SK-N-SH (cell line): Measurements from ENCODE around the gene AMN1. TPM values are rescaled to one million over a fixed set of nuclear protein-coding genes. Genes with fewer than 3 reads are reported as not detected.

Experiments
- CTCF ChIA-PET: fragments of 300-600, 350-600 bp; formaldehyde crosslinking; extraction: SDS; loops from one replicate; lab custom pipeline; 2021; lab: Yijun Ruan, JAX
- POLR2A ChIA-PET: fragments of 350-600 bp; sonication (Branson Sonifier 250); formaldehyde crosslinking; extraction: SDS; loops from one replicate; lab custom pipeline; 2020; ENCODE audit warnings: antibody characterized with exemption, inconsistent platforms; lab: Yijun Ruan, JAX
- DNase-seq: peaks from one replicate; pipeline ENCODE4 v3.0.0; 2012
- H2AFZ ChIP-seq: fragments of 200-600 bp; sonication (generic); 2 replicates; pipeline ENCODE4 v1.8.1; 2016; ENCODE audit warnings: antibody characterized with exemption, mild to moderate bottlenecking, low read depth
- H3F3A ChIP-seq: fragments of 200-600 bp; sonication (generic); replicated peaks from 2 replicates; pipeline ENCODE3; 2016; ENCODE audit warnings: antibody characterized with exemption, mild to moderate bottlenecking; ENCODE audit not compliant: insufficient read depth
- H3K27ac ChIP-seq, 2 experiments: fragments of 200-500 bp in 1 of 2; fragments of 200-600 bp in 1 of 2; sonication (Bioruptor generic) in 1 of 2; sonication (generic), shearing (Covaris generic) in 1 of 2; 2 replicates each; pipeline versions ENCODE4 v1.5.1 to v1.6.1; 2014 to 2016; ENCODE audit warnings: low read depth in 2 of 2, inconsistent platforms in 1 of 2, low read length in 1 of 2, mild to moderate bottlenecking in 1 of 2, mixed read lengths in 1 of 2
- H3K27me3 ChIP-seq: fragments of 200-600 bp; sonication (generic), shearing (Covaris generic); 2 replicates; pipeline ENCODE4 v1.6.1; 2016; ENCODE audit warnings: mixed run types; ENCODE audit not compliant: insufficient read depth
- H3K36me3 ChIP-seq, 2 experiments: fragments of 200-500 bp in 1 of 2; fragments of 200-600 bp in 1 of 2; sonication (Bioruptor generic) in 1 of 2; sonication (generic) in 1 of 2; replicated peaks in 1 of 2; 2 replicates each; pipeline versions ENCODE3 to v1.5.1; 2014 to 2016; ENCODE audit warnings: low read length in 1 of 2, mild to moderate bottlenecking in 1 of 2; ENCODE audit not compliant: insufficient read depth in 2 of 2, control insufficient read depth in 1 of 2
- H3K4me1 ChIP-seq, 2 experiments: fragments of 200-500 bp in 1 of 2; fragments of 200-600 bp in 1 of 2; sonication (Bioruptor generic) in 1 of 2; sonication (generic), shearing (Covaris generic) in 1 of 2; 2 replicates each; pipeline versions ENCODE4 v1.5.1 to v1.6.1; 2014 to 2016; ENCODE audit warnings: low read depth in 1 of 2, low read length in 1 of 2, mixed run types in 1 of 2; ENCODE audit not compliant: insufficient read depth in 2 of 2, control insufficient read depth in 1 of 2
- H3K4me2 ChIP-seq: fragments of 200-600 bp; sonication (generic), shearing (Covaris generic); 2 replicates; pipeline ENCODE4 v1.6.1; 2017; ENCODE audit warnings: mixed run types
- H3K4me3 ChIP-seq, 2 experiments: fragments of 200-500 bp in 1 of 2; fragments of 200-600 bp in 1 of 2; sonication (Bioruptor generic) in 1 of 2; sonication (generic), shearing (Covaris generic) in 1 of 2; 2 replicates each; pipeline versions ENCODE4 v1.5.1 to v1.8.1; 2014 to 2016; ENCODE audit warnings: low read depth in 2 of 2, inconsistent platforms in 1 of 2, low read length in 1 of 2, mild to moderate bottlenecking in 1 of 2, mixed read lengths in 1 of 2, moderate library complexity in 1 of 2
- H3K79me2 ChIP-seq: fragments of 200-600 bp; sonication (generic); 2 replicates; pipeline ENCODE4 v1.8.1; 2017; ENCODE audit warnings: mild to moderate bottlenecking; ENCODE audit not compliant: insufficient read depth
- H3K9ac ChIP-seq: fragments of 200-600 bp; sonication (generic); 2 replicates; pipeline ENCODE4 v1.6.1; 2017; ENCODE audit warnings: mixed run types
- H3K9me2 ChIP-seq: fragments of 200-600 bp; sonication (generic); 2 replicates; pipeline ENCODE4 v1.6.1; 2017; ENCODE audit warnings: mixed run types
- H3K9me3 ChIP-seq: fragments of 200-600 bp; sonication (generic); 2 replicates; pipeline ENCODE4 v1.6.1; 2017; ENCODE audit warnings: mixed run types, mild to moderate bottlenecking, moderate library complexity
- H4K20me1 ChIP-seq: fragments of 200-600 bp; sonication (generic); 2 replicates; pipeline ENCODE4 v1.6.1; 2017; ENCODE audit warnings: mild to moderate bottlenecking, mixed run types; ENCODE audit not compliant: insufficient read depth
- CHD2 ChIP-seq: fragments of 150-350 bp; IDR thresholded peaks from 2 replicates; pipeline ENCODE4 v1.6.1; 2018; ENCODE audit warnings: low read length; ENCODE audit not compliant: partially characterized antibody
- EP300 ChIP-seq, 2 experiments: IDR thresholded peaks; 2 replicates each; pipeline versions ENCODE4 v1.4.0 to v1.6.1; 2012; ENCODE audit warnings: borderline replicate concordance in 1 of 2, low read depth in 1 of 2, low read length in 1 of 2
- GABPA ChIP-seq: IDR thresholded peaks from 2 replicates; pipeline ENCODE4 v1.4.0; 2012; ENCODE audit warnings: low read depth, mild to moderate bottlenecking
- GATA2 ChIP-seq: sonication (generic); formaldehyde crosslinking; IDR thresholded peaks from 2 replicates; pipeline ENCODE4 v1.5.0; 2020; ENCODE audit warnings: mild to moderate bottlenecking, missing genetic modification reagents
- JUND ChIP-seq: IDR thresholded peaks from 2 replicates; pipeline ENCODE4 v1.4.0; 2012
- MAX ChIP-seq: IDR thresholded peaks from 2 replicates; pipeline ENCODE4 v1.4.0; 2012; ENCODE audit warnings: low read depth
- MEF2A ChIP-seq: IDR thresholded peaks from 2 replicates; pipeline ENCODE4 v1.4.0; 2012; ENCODE audit warnings: low read depth, borderline replicate concordance
- POLR2AphosphoS5 ChIP-seq: IDR thresholded peaks from 2 replicates; pipeline ENCODE4 v1.6.1; 2012; ENCODE audit warnings: low read depth, low read length
- RAD21 ChIP-seq: IDR thresholded peaks from 2 replicates; pipeline ENCODE4 v1.6.1; 2012; ENCODE audit warnings: mild to moderate bottlenecking, low read length
- RCOR1 ChIP-seq: fragments of 150-350 bp; IDR thresholded peaks from 2 replicates; pipeline ENCODE4 v1.6.1; 2017; ENCODE audit warnings: antibody characterized with exemption, low read length
- RFX5 ChIP-seq: IDR thresholded peaks from 2 replicates; pipeline ENCODE4 v1.6.1; 2012; ENCODE audit warnings: mild to moderate bottlenecking, improper control_type of control experiment, low read length
- SIN3A ChIP-seq: IDR thresholded peaks from 2 replicates; pipeline ENCODE4 v1.6.1; 2012; ENCODE audit warnings: low read depth, mild to moderate bottlenecking, low read length, moderate library complexity, borderline replicate concordance
- SMC3 ChIP-seq: IDR thresholded peaks from 2 replicates; pipeline ENCODE4 v1.6.1; 2012; ENCODE audit warnings: low read depth, low read length, improper control_type of control experiment
- TAF1 ChIP-seq: IDR thresholded peaks from 2 replicates; pipeline ENCODE4 v1.6.1; 2012; ENCODE audit warnings: low read depth, mild to moderate bottlenecking, low read length, moderate library complexity, borderline replicate concordance
- TCF12 ChIP-seq: IDR thresholded peaks from 2 replicates; pipeline ENCODE4 v1.4.0; 2012
- TEAD4 ChIP-seq: IDR thresholded peaks from 2 replicates; pipeline ENCODE4 v1.4.0; 2012; ENCODE audit warnings: mild to moderate bottlenecking, borderline replicate concordance; ENCODE audit not compliant: insufficient read depth
- USF1 ChIP-seq: IDR thresholded peaks from 2 replicates; pipeline ENCODE4 v1.4.0; 2012; ENCODE audit warnings: low read depth, borderline replicate concordance
- WGBS: methylation state at CpG from one replicate; pipeline ENCODE4 v1.1.6; 2017; ENCODE audit warnings: low lambda C conversion rate; 5-methylcytosine and 5-hydroxymethylcytosine counted together
- polyA plus RNA-seq, 3 experiments: library from polyadenylated mRNA; depleted of rRNA; stranded (reverse); fragments of >200 nt; gene quantifications; 2 replicates each; pipeline ENCODE4 v1.2.3, GENCODE V29; 2012
- TF ChIP-seq, protein P1 (sequence below): IDR thresholded peaks from 2 replicates; pipeline ENCODE4; 2012
- TF ChIP-seq, protein P2 (sequence below): fragments of 150-350 bp; IDR thresholded peaks from 2 replicates; pipeline ENCODE4 v1.6.1; 2017; ENCODE audit warnings: antibody characterized with exemption, low read length, low read depth, borderline replicate concordance
- TF ChIP-seq, protein P3 (sequence below): fragments of 200-600 bp; sonication (generic); IDR thresholded peaks from 2 replicates; pipeline ENCODE4 v1.6.1; 2017; ENCODE audit warnings: antibody characterized with exemption, mild to moderate bottlenecking, moderate library complexity
- TF ChIP-seq, protein P4 (sequence below): IDR thresholded peaks from 2 replicates; pipeline ENCODE4 v1.6.1; 2012; ENCODE audit warnings: mild to moderate bottlenecking, low read depth, low read length, moderate library complexity
- TF ChIP-seq, protein P5 (sequence below): fragments of 150-350 bp; IDR thresholded peaks from 2 replicates; pipeline ENCODE4 v1.6.1; 2016; ENCODE audit warnings: mild to moderate bottlenecking, low read depth, low read length

The AMN1 gene
- polyA plus RNA-seq, 1 of the 3 experiments (the other 2 are of a cell fraction) = 8.6 TPM

- Histone ChIP-seq H3K36me3 (peaks cover 0 to 4% of the 10 kb centered on the region in 2 experiments), H4K20me1 (no peaks in the 10 kb centered on the region), H2AFZ (peak within 1 kb of the TSS; percentile 96), H3K79me2 (no peaks in the 10 kb centered on the region), H3K9me2 (no peaks in the 10 kb centered on the region), H3K9ac (peak within 1 kb of the TSS; percentile 81), H3F3A (peaks cover 5% of the 10 kb centered on the region), H3K4me2 (peak within 1 kb of the TSS; percentile 88), H3K9me3 (no peaks in the 10 kb centered on the region), H3K4me1 (peaks cover 4 to 8% of the 10 kb centered on the region in 2 experiments; a peak in 1 of 4 replicates), H3K27me3 (no peaks in the 10 kb centered on the region), H3K4me3 (peak within 1 kb of the TSS; percentile 80 to 95), H3K27ac (peak within 1 kb of the TSS; percentile 94 to 97)
- WGBS = 1% methylated on average over 43 of the region's 47 CpGs
- ChIA-PET POLR2A (interaction anchor here (0.6 to 0.8 kb wide), 3 partner anchors 35 to 738 kb away, joined by 3 to 5 read pairs (median 5); no protein-coding TSS in a partner anchor), CTCF (interaction anchor here (0.7 to 1.9 kb wide), 3 partner anchors 23 to 245 kb away, joined by 3 to 4 read pairs (median 3); no protein-coding TSS in a partner anchor)
- peak; percentile 82 for DNase-seq
- TF ChIP-seq, protein P1, sequence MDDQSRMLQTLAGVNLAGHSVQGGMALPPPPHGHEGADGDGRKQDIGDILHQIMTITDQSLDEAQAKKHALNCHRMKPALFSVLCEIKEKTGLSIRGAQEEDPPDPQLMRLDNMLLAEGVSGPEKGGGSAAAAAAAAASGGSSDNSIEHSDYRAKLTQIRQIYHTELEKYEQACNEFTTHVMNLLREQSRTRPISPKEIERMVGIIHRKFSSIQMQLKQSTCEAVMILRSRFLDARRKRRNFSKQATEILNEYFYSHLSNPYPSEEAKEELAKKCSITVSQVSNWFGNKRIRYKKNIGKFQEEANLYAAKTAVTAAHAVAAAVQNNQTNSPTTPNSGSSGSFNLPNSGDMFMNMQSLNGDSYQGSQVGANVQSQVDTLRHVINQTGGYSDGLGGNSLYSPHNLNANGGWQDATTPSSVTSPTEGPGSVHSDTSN = peak; percentile 72
- TF ChIP-seq MAX = peak; percentile 64; the same call in 1 of the 2 replicates
- TF ChIP-seq, protein P2, sequence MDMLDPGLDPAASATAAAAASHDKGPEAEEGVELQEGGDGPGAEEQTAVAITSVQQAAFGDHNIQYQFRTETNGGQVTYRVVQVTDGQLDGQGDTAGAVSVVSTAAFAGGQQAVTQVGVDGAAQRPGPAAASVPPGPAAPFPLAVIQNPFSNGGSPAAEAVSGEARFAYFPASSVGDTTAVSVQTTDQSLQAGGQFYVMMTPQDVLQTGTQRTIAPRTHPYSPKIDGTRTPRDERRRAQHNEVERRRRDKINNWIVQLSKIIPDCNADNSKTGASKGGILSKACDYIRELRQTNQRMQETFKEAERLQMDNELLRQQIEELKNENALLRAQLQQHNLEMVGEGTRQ = no peak
- TF ChIP-seq, protein P3, sequence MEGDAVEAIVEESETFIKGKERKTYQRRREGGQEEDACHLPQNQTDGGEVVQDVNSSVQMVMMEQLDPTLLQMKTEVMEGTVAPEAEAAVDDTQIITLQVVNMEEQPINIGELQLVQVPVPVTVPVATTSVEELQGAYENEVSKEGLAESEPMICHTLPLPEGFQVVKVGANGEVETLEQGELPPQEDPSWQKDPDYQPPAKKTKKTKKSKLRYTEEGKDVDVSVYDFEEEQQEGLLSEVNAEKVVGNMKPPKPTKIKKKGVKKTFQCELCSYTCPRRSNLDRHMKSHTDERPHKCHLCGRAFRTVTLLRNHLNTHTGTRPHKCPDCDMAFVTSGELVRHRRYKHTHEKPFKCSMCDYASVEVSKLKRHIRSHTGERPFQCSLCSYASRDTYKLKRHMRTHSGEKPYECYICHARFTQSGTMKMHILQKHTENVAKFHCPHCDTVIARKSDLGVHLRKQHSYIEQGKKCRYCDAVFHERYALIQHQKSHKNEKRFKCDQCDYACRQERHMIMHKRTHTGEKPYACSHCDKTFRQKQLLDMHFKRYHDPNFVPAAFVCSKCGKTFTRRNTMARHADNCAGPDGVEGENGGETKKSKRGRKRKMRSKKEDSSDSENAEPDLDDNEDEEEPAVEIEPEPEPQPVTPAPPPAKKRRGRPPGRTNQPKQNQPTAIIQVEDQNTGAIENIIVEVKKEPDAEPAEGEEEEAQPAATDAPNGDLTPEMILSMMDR = peak; percentile 44
- no peak for TF ChIP-seq TEAD4
- TF ChIP-seq RAD21 = no peak
- TF ChIP-seq, protein P4, sequence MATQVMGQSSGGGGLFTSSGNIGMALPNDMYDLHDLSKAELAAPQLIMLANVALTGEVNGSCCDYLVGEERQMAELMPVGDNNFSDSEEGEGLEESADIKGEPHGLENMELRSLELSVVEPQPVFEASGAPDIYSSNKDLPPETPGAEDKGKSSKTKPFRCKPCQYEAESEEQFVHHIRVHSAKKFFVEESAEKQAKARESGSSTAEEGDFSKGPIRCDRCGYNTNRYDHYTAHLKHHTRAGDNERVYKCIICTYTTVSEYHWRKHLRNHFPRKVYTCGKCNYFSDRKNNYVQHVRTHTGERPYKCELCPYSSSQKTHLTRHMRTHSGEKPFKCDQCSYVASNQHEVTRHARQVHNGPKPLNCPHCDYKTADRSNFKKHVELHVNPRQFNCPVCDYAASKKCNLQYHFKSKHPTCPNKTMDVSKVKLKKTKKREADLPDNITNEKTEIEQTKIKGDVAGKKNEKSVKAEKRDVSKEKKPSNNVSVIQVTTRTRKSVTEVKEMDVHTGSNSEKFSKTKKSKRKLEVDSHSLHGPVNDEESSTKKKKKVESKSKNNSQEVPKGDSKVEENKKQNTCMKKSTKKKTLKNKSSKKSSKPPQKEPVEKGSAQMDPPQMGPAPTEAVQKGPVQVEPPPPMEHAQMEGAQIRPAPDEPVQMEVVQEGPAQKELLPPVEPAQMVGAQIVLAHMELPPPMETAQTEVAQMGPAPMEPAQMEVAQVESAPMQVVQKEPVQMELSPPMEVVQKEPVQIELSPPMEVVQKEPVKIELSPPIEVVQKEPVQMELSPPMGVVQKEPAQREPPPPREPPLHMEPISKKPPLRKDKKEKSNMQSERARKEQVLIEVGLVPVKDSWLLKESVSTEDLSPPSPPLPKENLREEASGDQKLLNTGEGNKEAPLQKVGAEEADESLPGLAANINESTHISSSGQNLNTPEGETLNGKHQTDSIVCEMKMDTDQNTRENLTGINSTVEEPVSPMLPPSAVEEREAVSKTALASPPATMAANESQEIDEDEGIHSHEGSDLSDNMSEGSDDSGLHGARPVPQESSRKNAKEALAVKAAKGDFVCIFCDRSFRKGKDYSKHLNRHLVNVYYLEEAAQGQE = no peak
- no peak for TF ChIP-seq USF1
- TF ChIP-seq, protein P5, sequence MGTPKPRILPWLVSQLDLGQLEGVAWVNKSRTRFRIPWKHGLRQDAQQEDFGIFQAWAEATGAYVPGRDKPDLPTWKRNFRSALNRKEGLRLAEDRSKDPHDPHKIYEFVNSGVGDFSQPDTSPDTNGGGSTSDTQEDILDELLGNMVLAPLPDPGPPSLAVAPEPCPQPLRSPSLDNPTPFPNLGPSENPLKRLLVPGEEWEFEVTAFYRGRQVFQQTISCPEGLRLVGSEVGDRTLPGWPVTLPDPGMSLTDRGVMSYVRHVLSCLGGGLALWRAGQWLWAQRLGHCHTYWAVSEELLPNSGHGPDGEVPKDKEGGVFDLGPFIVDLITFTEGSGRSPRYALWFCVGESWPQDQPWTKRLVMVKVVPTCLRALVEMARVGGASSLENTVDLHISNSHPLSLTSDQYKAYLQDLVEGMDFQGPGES = no peak
- TF ChIP-seq RCOR1 = no peak
- TF ChIP-seq JUND = no peak
- TF ChIP-seq EP300 (IDR thresholded peaks at IDR 0.05; ENCODE audit: borderline replicate concordance in 1 of 2, low read depth in 1 of 2, low read length in 1 of 2) = no peak
- TF ChIP-seq SMC3 = 0 out of 2 replicates have a peak, but pooled peaks have one; percentile 2
- TF ChIP-seq GABPA = peak; percentile 58
- TF ChIP-seq POLR2AphosphoS5 = peak; percentile 79
- peak; percentile 16 for TF ChIP-seq CHD2
- TF ChIP-seq TAF1 = 0 out of 2 replicates have a peak, but pooled peaks have one; percentile 23
- TF ChIP-seq GATA2 (CRISPR knock-in tag) = no peak
- no peak for TF ChIP-seq RFX5
- TF ChIP-seq TCF12 = no peak
- no peak for TF ChIP-seq MEF2A
- TF ChIP-seq SIN3A = peak; percentile 34; the same call in 1 of the 2 replicates
Observed at GRCh38 chr12:31659087-31659942, 69.5 kb downstream of the AMN1 start, which contains the start of gene ETFBKMT. TSS of gene ETFBKMT (plus strand) at chr12:31659688. CDS start at chr12:31661954, 2,266 bp downstream.
